K562 (cell line): ENCODE results near the gene ARAF. TPM values are rescaled to one million over a fixed set of nuclear protein-coding genes. Genes with fewer than 3 reads are reported as not detected.

Experiments used
- ATAC-seq: fragments of 200-7000 bp; cut with Tn5 transposase; 3 replicates; pipeline ENCODE4 v1.9.1; 2020; ENCODE audit warnings: moderate library complexity
- BruUV-seq: library from RNA; stranded (reverse); fragments of 400-500 nt; replicated peaks from 2 replicates; lab custom pipeline; 2021; lab: Mats Ljungman, UMichigan
- CTCF ChIA-PET: fragments of 300-600 bp; formaldehyde crosslinking; extraction: SDS; loops from one replicate; lab custom pipeline; 2021; ENCODE audit warnings: low intra/inter-chr PET ratio; lab: Yijun Ruan, JAX
- POLR2A ChIA-PET: fragments of 300-600, 350-650 bp; sonication (Branson Sonifier 250); formaldehyde crosslinking; extraction: SDS; loops from one replicate; lab custom pipeline; 2021; ENCODE audit warnings: antibody characterized with exemption, inconsistent platforms; lab: Yijun Ruan, JAX
- DNase-seq, 4 experiments: peaks; one replicate each; pipeline versions ENCODE4 v3.0.0 to v3.0.0-alpha.2; 2011 to 2018; ENCODE audit warnings: low spot score in 3 of 4, mixed read lengths in 3 of 4; ENCODE audit errors: extremely low read depth in 1 of 4
- FAIRE-seq: peaks from 2 replicates; lab custom pipeline; 2011; peaks lifted over from hg19 to GRCh38; lab: Jason Lieb, UNC
- H2AFZ ChIP-seq: 2 replicates; pipeline ENCODE4 v1.6.0; 2011; ENCODE audit warnings: low read depth, low read length, control low read depth, inconsistent platforms
- H3K27ac ChIP-seq: fragments of 200-600 bp; 3 replicates; pipeline ENCODE4 v1.8.0; 2011; ENCODE audit warnings: low read depth, mild to moderate bottlenecking, control low read depth, inconsistent platforms, low read length, moderate library complexity, mixed read lengths; ENCODE audit errors: extremely low read depth
- H3K27me3 ChIP-seq, 2 experiments: fragments of 300-600 bp in 1 of 2; 2 replicates in 1 of 2; 3 replicates in 1 of 2; pipeline versions ENCODE4 v1.6.0 to v1.8.0; 2011; ENCODE audit warnings: inconsistent platforms in 2 of 2, low read length in 2 of 2, mild to moderate bottlenecking in 1 of 2, mixed read lengths in 1 of 2, moderate library complexity in 1 of 2; ENCODE audit not compliant: control insufficient read depth in 2 of 2, insufficient read depth in 2 of 2
- H3K36me3 ChIP-seq: fragments of 300-600 bp; 3 replicates; pipeline ENCODE4 v1.8.0; 2011; ENCODE audit warnings: mild to moderate bottlenecking, low read length, inconsistent platforms; ENCODE audit not compliant: control insufficient read depth, insufficient read depth
- H3K4me1 ChIP-seq, 2 experiments: fragments of 200-600 bp in 1 of 2; replicated peaks in 1 of 2; 2 replicates in 1 of 2; 3 replicates in 1 of 2; pipeline versions ENCODE4 v1.5.1 to v1.8.0; 2011; ENCODE audit warnings: inconsistent platforms in 2 of 2, low read length in 2 of 2, mild to moderate bottlenecking in 1 of 2, mixed read lengths in 1 of 2, moderate library complexity in 1 of 2; ENCODE audit not compliant: control insufficient read depth in 2 of 2, insufficient read depth in 2 of 2
- H3K4me2 ChIP-seq: 2 replicates; pipeline ENCODE4 v1.6.1; 2011; ENCODE audit warnings: low read length, control low read depth, inconsistent platforms, mixed read lengths; ENCODE audit not compliant: insufficient read depth
- H3K4me3 ChIP-seq: fragments of 200-600 bp; sonication (generic), shearing (Covaris generic); 2 replicates; pipeline ENCODE4 v1.5.1; 2016; ENCODE audit warnings: control low read depth, inconsistent platforms
- H3K79me2 ChIP-seq: fragments of 200-600 bp; 3 replicates; pipeline ENCODE4 v1.8.0; 2011; ENCODE audit warnings: low read length, inconsistent platforms; ENCODE audit not compliant: control insufficient read depth, insufficient read depth
- H3K9ac ChIP-seq, 2 experiments: 2 replicates each; pipeline versions ENCODE4 v1.6.0 to v1.6.1; 2011; ENCODE audit warnings: low read depth in 2 of 2, low read length in 2 of 2, control low read depth in 1 of 2, inconsistent platforms in 1 of 2, mild to moderate bottlenecking in 1 of 2, mixed read lengths in 1 of 2; ENCODE audit not compliant: insufficient read depth in 1 of 2
- H3K9me1 ChIP-seq: one replicate; pipeline ENCODE4 v1.6.0; 2011; ENCODE audit warnings: inconsistent platforms, mild to moderate bottlenecking, low read length, moderate library complexity; ENCODE audit not compliant: control insufficient read depth, insufficient read depth
- H3K9me3 ChIP-seq: replicated peaks from 2 replicates; pipeline ENCODE4 v1.5.1; 2011; ENCODE audit warnings: low read depth, low read length, inconsistent platforms; ENCODE audit not compliant: control insufficient read depth, insufficient read depth
- H4K20me1 ChIP-seq: replicated peaks from 2 replicates; pipeline ENCODE4 v1.6.1; 2011; ENCODE audit warnings: low read length, inconsistent platforms, mixed read lengths; ENCODE audit not compliant: control insufficient read depth, insufficient read depth
- CBFA2T2 ChIP-seq: fragments of 450-650 bp; conservative IDR thresholded peaks from 2 replicates; pipeline ENCODE4 v1.6.1; 2017; ENCODE audit warnings: mild to moderate bottlenecking
- COPS2 ChIP-seq: fragments of 450-650 bp; conservative IDR thresholded peaks from 2 replicates; pipeline ENCODE4 v1.6.1; 2016; ENCODE audit warnings: mild to moderate bottlenecking, moderate library complexity
- CSDE1 ChIP-seq, 2 experiments: fragments of 450-650 bp; IDR thresholded peaks; 2 replicates each; pipeline ENCODE4 v1.6.1; 2016; ENCODE audit warnings: mild to moderate bottlenecking in 1 of 2
- CTBP1 ChIP-seq: fragments of 450-650 bp; IDR thresholded peaks from 2 replicates; pipeline ENCODE4 v1.6.1; 2016; ENCODE audit warnings: borderline replicate concordance
- FOXP1 ChIP-seq: sonication (generic); formaldehyde crosslinking; IDR thresholded peaks from 2 replicates; pipeline ENCODE4 v1.8.0; 2022; ENCODE audit warnings: mild to moderate bottlenecking, missing genetic modification reagents
- HMG20A ChIP-seq: fragments of 450-650 bp; formaldehyde crosslinking; conservative IDR thresholded peaks from 2 replicates; pipeline ENCODE4 v1.4.0; 2020; ENCODE audit warnings: mild to moderate bottlenecking, mixed read lengths
- KDM2B ChIP-seq: fragments of 250-450 bp; sonication (Bioruptor Pico); IDR thresholded peaks from 2 replicates; pipeline ENCODE4 v1.8.0; 2021; ENCODE audit warnings: mild to moderate bottlenecking, moderate library complexity
- MYNN ChIP-seq, 2 experiments: sonication (generic); formaldehyde crosslinking in 1 of 2; IDR thresholded peaks; 2 replicates each; pipeline versions ENCODE4 v1.5.0 to v1.6.1; 2016 to 2020; ENCODE audit warnings: antibody characterized with exemption in 1 of 2, missing genetic modification reagents in 1 of 2
- NR2C2 ChIP-seq, 2 experiments: fragments of 200-800 bp in 1 of 2; sonication (Bioruptor generic) in 1 of 2; sonication (generic) in 1 of 2; formaldehyde crosslinking in 1 of 2; IDR thresholded peaks; 2 replicates each; pipeline versions ENCODE4 v1.6.1 to v1.8.0; 2016 to 2022; ENCODE audit warnings: mild to moderate bottlenecking in 1 of 2, missing compliant biosample characterization in 1 of 2, missing genetic modification characterization in 1 of 2, missing genetic modification reagents in 1 of 2
- RUNX1 ChIP-seq: sonication (generic); IDR thresholded peaks from 2 replicates; pipeline ENCODE4 v1.6.1; 2016; ENCODE audit warnings: antibody characterized with exemption, low read depth
- SRF ChIP-seq, 2 experiments: fragments of 250-450, 450-650 bp in 1 of 2; sonication (Bioruptor Pico) in 1 of 2; sonication (generic) in 1 of 2; formaldehyde crosslinking; IDR thresholded peaks; 2 replicates each; pipeline versions ENCODE4 v1.5.0 to v1.5.1; 2020 to 2022; ENCODE audit warnings: mild to moderate bottlenecking in 1 of 2, missing genetic modification reagents in 1 of 2
- TGIF2 ChIP-seq: sonication (generic); formaldehyde crosslinking; IDR thresholded peaks from 2 replicates; pipeline ENCODE4 v1.8.1; 2022; ENCODE audit warnings: mild to moderate bottlenecking, missing genetic modification reagents, moderate library complexity
- TRIM24 ChIP-seq, 2 experiments: fragments of 450-650 bp; IDR thresholded peaks; 2 replicates each; pipeline ENCODE4 v1.6.1; 2016
- TRIM28 ChIP-seq: fragments of 450-650 bp; IDR thresholded peaks from 2 replicates; pipeline ENCODE4 v1.6.1; 2017
- ZNF707 ChIP-seq: fragments of 250-450 bp; sonication (Bioruptor Pico); conservative IDR thresholded peaks from 2 replicates; pipeline ENCODE4 v1.8.0; 2022; ENCODE audit warnings: inconsistent platforms, mild to moderate bottlenecking, moderate library complexity
- WGBS: fragments of 100-300 bp; shearing (Covaris generic); methylation state at CpG from one replicate; pipeline ENCODE4 v1.1.6; 2016; ENCODE audit warnings: low coverage, mixed read lengths; ENCODE audit not compliant: insufficient coverage; ENCODE audit errors: missing lambda C conversion rate; 5-methylcytosine and 5-hydroxymethylcytosine counted together
- in situ Hi-C: fragments of 300-500 bp; cut with MboI; formaldehyde crosslinking; loops from 4 replicates; pipeline ENCODE4 v1.15.0; 2018; ENCODE audit warnings: inconsistent platforms, mixed read lengths
- intact Hi-C: fragments of 100-400 bp; cut with micrococcal nuclease; formaldehyde crosslinking; loops from 2 replicates; pipeline ENCODE4 v1.14.2; 2022
- polyA plus RNA-seq, 8 experiments: library from polyadenylated mRNA; depleted of rRNA in 4 of 8; stranded (reverse) in 5 of 8; unstranded in 3 of 8; fragments of >200 nt; fragmentation: Nextera tagmentation in 2 of 8; fragmentation: Illumina TruSeq in 1 of 8; extraction: Ambion mirVana in 2 of 8; extraction: Trizol in 1 of 8; gene quantifications; 2 replicates each; pipeline versions ENCODE4 v1.2.1 to v1.2.3, GENCODE V29; 2011 to 2014; ENCODE audit warnings: inconsistent platforms in 1 of 8, missing spikeins in 1 of 8
- total RNA-seq, 7 experiments: library from RNA; depleted of rRNA in 6 of 7; stranded (reverse); fragments of >200 nt in 6 of 7; fragmentation: Illumina TruSeq in 2 of 7; extraction: Trizol in 2 of 7; gene quantifications; 2 replicates each; pipeline versions ENCODE4 v1.2.1 to v1.2.3, GENCODE V29; 2011 to 2021; ENCODE audit warnings: low replicate concordance in 1 of 7
- TF ChIP-seq, protein P1 (sequence below), 2 experiments: fragments of 250-450 bp in 1 of 2; fragments of 450-650 bp in 1 of 2; sonication (Bioruptor Pico) in 1 of 2; IDR thresholded peaks; 2 replicates each; pipeline versions ENCODE4 v1.6.1 to v1.8.0; 2016 to 2021; ENCODE audit warnings: mild to moderate bottlenecking in 2 of 2, moderate library complexity in 2 of 2, missing compliant biosample characterization in 1 of 2, missing genetic modification characterization in 1 of 2
- TF ChIP-seq, protein P2 (sequence below), 3 experiments: fragments of 200-800 bp in 1 of 3; fragments of 250-450 bp in 1 of 3; fragments of 450-650 bp in 1 of 3; sonication (Bioruptor Pico) in 1 of 3; sonication (Bioruptor generic) in 1 of 3; formaldehyde crosslinking in 1 of 3; IDR thresholded peaks; 2 replicates each; pipeline versions ENCODE4 v1.6.1 to v1.8.0; 2016 to 2022; ENCODE audit warnings: mild to moderate bottlenecking in 2 of 3, missing genetic modification characterization in 2 of 3, missing compliant biosample characterization in 1 of 3, moderate library complexity in 1 of 3
- TF ChIP-seq, protein P3 (sequence below): fragments of 450-650 bp; IDR thresholded peaks from 2 replicates; pipeline ENCODE4 v1.6.1; 2018; ENCODE audit warnings: mild to moderate bottlenecking, low read depth; ENCODE audit not compliant: partially characterized antibody

The ARAF gene
- total and polyA plus RNA-seq, 9 of the 15 experiments (the other 6 are each of a cell fraction or from before 2014, with no cell fraction given), result 5.5 to 70.0 (median 29.4) TPM

GRCh38 chrX:47597222-47597621 is 36.2 kb downstream of the ARAF start:
- H3K9ac ChIP-seq, result no peak overlapping the region
- H3K4me3 ChIP-seq, result no peak overlapping the region
- intact Hi-C loops, result no loop called here
- ATAC-seq, result no peak
- no peaks in the 10 kb centered on the region for H3K9me1 ChIP-seq
- H4K20me1 ChIP-seq, result no peaks in the 10 kb centered on the region
- ChIA-PET CTCF (no interaction called here), POLR2A (interaction anchor here (1.0 kb wide), 1 partner anchor 13 kb away, joined by 3 read pairs; no protein-coding TSS in a partner anchor)
- no peak overlapping the region for H2AFZ ChIP-seq
- no peaks in the 10 kb centered on the region for H3K4me1 ChIP-seq
- BruUV-seq, result no TSS peak
- FAIRE-seq, result no peak
- in situ Hi-C loops, result no loop called here
- no peak overlapping the region for H3K27ac ChIP-seq
- peaks cover 3% of the 10 kb centered on the region; the same call in 1 of the 2 replicates for H3K9me3 ChIP-seq
- no peaks in the 10 kb centered on the region for H3K27me3 ChIP-seq
- H3K36me3 ChIP-seq, result no peaks in the 10 kb centered on the region
- H3K4me2 ChIP-seq, result no peak overlapping the region
- 10% methylated on average over 2 of the region's 3 CpGs for WGBS
- DNase-seq, result no peak
- H3K79me2 ChIP-seq, result no peaks in the 10 kb centered on the region
- TF ChIP-seq COPS2, result no peak
- TF ChIP-seq, protein P1, sequence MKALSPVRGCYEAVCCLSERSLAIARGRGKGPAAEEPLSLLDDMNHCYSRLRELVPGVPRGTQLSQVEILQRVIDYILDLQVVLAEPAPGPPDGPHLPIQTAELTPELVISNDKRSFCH (CRISPR knock-in tag; IDR thresholded peaks at IDR 0.05), result no peak
- TF ChIP-seq, protein P1 (tag; IDR thresholded peaks at IDR 0.05), result no peak
- TF ChIP-seq ZNF707 (CRISPR knock-in tag), result no peak
- no peak for TF ChIP-seq CTBP1
- TF ChIP-seq CSDE1 (IDR thresholded peaks at IDR 0.05), result no peak
- TF ChIP-seq NR2C2 (CRISPR knock-in tag; IDR thresholded peaks at IDR 0.05), result no peak
- TF ChIP-seq NR2C2 (tag; IDR thresholded peaks at IDR 0.05), result no peak
- TF ChIP-seq, protein P2, sequence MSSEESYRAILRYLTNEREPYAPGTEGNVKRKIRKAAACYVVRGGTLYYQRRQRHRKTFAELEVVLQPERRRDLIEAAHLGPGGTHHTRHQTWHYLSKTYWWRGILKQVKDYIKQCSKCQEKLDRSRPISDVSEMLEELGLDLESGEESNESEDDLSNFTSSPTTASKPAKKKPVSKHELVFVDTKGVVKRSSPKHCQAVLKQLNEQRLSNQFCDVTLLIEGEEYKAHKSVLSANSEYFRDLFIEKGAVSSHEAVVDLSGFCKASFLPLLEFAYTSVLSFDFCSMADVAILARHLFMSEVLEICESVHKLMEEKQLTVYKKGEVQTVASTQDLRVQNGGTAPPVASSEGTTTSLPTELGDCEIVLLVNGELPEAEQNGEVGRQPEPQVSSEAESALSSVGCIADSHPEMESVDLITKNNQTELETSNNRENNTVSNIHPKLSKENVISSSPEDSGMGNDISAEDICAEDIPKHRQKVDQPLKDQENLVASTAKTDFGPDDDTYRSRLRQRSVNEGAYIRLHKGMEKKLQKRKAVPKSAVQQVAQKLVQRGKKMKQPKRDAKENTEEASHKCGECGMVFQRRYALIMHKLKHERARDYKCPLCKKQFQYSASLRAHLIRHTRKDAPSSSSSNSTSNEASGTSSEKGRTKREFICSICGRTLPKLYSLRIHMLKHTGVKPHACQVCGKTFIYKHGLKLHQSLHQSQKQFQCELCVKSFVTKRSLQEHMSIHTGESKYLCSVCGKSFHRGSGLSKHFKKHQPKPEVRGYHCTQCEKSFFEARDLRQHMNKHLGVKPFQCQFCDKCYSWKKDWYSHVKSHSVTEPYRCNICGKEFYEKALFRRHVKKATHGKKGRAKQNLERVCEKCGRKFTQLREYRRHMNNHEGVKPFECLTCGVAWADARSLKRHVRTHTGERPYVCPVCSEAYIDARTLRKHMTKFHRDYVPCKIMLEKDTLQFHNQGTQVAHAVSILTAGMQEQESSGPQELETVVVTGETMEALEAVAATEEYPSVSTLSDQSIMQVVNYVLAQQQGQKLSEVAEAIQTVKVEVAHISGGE (CRISPR knock-in tag; IDR thresholded peaks at IDR 0.05), result no peak
- TF ChIP-seq FOXP1 (CRISPR knock-in tag), result no peak
- TF ChIP-seq SRF (CRISPR knock-in tag; IDR thresholded peaks at IDR 0.05), result no peak
- TF ChIP-seq MYNN (IDR thresholded peaks at IDR 0.05), result no peak
- no peak for TF ChIP-seq MYNN (CRISPR knock-in tag; IDR thresholded peaks at IDR 0.05)
- no peak for TF ChIP-seq HMG20A (CRISPR knock-in tag)
- no peak for TF ChIP-seq KDM2B
- TF ChIP-seq CBFA2T2, result no peak
- no peak for TF ChIP-seq TGIF2 (CRISPR knock-in tag)
- TF ChIP-seq RUNX1, result no peak
- TF ChIP-seq, protein P3, sequence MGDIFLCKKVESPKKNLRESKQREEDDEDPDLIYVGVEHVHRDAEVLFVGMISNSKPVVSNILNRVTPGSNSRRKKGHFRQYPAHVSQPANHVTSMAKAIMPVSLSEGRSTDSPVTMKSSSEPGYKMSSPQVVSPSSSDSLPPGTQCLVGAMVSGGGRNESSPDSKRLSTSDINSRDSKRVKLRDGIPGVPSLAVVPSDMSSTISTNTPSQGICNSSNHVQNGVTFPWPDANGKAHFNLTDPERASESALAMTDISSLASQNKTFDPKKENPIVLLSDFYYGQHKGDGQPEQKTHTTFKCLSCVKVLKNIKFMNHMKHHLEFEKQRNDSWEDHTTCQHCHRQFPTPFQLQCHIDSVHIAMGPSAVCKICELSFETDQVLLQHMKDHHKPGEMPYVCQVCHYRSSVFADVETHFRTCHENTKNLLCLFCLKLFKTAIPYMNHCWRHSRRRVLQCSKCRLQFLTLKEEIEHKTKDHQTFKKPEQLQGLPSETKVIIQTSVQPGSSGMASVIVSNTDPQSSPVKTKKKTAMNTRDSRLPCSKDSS, result peak; percentile 60
- peak; percentile 68; the same call in 1 of the 2 replicates for TF ChIP-seq TRIM28
- peak; percentile 22 to 29; a peak in 1 of 4 replicates for TF ChIP-seq TRIM24 (IDR thresholded peaks at IDR 0.05)
